GM23338 (cell line): ENCODE data around the gene AP2B1. TPM values are rescaled to one million over a fixed set of nuclear protein-coding genes. Genes with fewer than 3 reads are reported as not detected.

Source experiments
- ATAC-seq: fragments of 200-7000 bp; cut with Tn5 transposase; 3 replicates; pipeline ENCODE4 v1.9.1; 2020
- DNase-seq: peaks from one replicate; pipeline ENCODE4 v3.0.0-alpha.2; 2015; ENCODE audit warnings: low spot score
- H2AFZ ChIP-seq: fragments of 200-600 bp; sonication (generic); 2 replicates; pipeline ENCODE4 v1.8.0; 2016; ENCODE audit warnings: antibody characterized with exemption, mild to moderate bottlenecking, moderate library complexity
- H3F3A ChIP-seq: fragments of 200-600 bp; sonication (generic); replicated peaks from 2 replicates; pipeline ENCODE4 v1.8.0; 2017; ENCODE audit warnings: antibody characterized with exemption, mixed run types, low read depth
- H3K27ac ChIP-seq: fragments of 200-600 bp; sonication (generic); 2 replicates; pipeline ENCODE4 v1.6.1; 2016; ENCODE audit warnings: low read depth
- H3K27me3 ChIP-seq: fragments of 200-600 bp; sonication (generic); 2 replicates; pipeline ENCODE4 v1.8.0; 2016; ENCODE audit warnings: mild to moderate bottlenecking, mixed run types, moderate library complexity; ENCODE audit not compliant: insufficient read depth
- H3K36me3 ChIP-seq: fragments of 200-600 bp; sonication (generic); 2 replicates; pipeline ENCODE4 v1.8.0; 2016; ENCODE audit warnings: mild to moderate bottlenecking; ENCODE audit not compliant: insufficient read depth
- H3K4me1 ChIP-seq: fragments of 200-600 bp; sonication (generic); 2 replicates; pipeline ENCODE4 v1.8.0; 2016; ENCODE audit warnings: mild to moderate bottlenecking, moderate library complexity; ENCODE audit not compliant: insufficient read depth
- H3K4me2 ChIP-seq: fragments of 200-600 bp; sonication (generic); 2 replicates; pipeline ENCODE4 v1.7.1; 2017; ENCODE audit warnings: mixed run types
- H3K4me3 ChIP-seq: fragments of 200-600 bp; sonication (generic); 2 replicates; pipeline ENCODE4 v1.6.1; 2016; ENCODE audit warnings: mixed run types
- H3K79me2 ChIP-seq: fragments of 200-600 bp; sonication (generic); replicated peaks from 2 replicates; pipeline ENCODE4 v1.8.0; 2017; ENCODE audit warnings: mild to moderate bottlenecking; ENCODE audit not compliant: insufficient read depth
- H3K9me2 ChIP-seq: fragments of 200-600 bp; sonication (generic); 2 replicates; pipeline ENCODE4 v1.8.0; 2017; ENCODE audit not compliant: insufficient read depth
- H4K20me1 ChIP-seq: fragments of 200-600 bp; sonication (generic); replicated peaks from 2 replicates; pipeline ENCODE4 v1.8.0; 2017; ENCODE audit warnings: mild to moderate bottlenecking; ENCODE audit not compliant: insufficient read depth
- H3K27ac Mint-ChIP-seq: 2 replicates; pipeline ENCODE4 v1.8.0; 2020; ENCODE audit warnings: inconsistent platforms, mild to moderate bottlenecking, moderate library complexity, mixed read lengths
- H3K27me3 Mint-ChIP-seq: 3 replicates; pipeline ENCODE4 v1.8.0; 2022; ENCODE audit warnings: low read depth, mild to moderate bottlenecking, moderate library complexity, mixed read lengths, inconsistent platforms; ENCODE audit not compliant: insufficient read depth, poor library complexity
- H3K36me3 Mint-ChIP-seq: 3 replicates; pipeline ENCODE4 v1.8.0; 2021; ENCODE audit warnings: low read depth, mild to moderate bottlenecking, inconsistent platforms, moderate library complexity, mixed read lengths
- H3K4me1 Mint-ChIP-seq: 3 replicates; pipeline ENCODE4 v1.8.0; 2020; ENCODE audit warnings: mild to moderate bottlenecking, inconsistent platforms, mixed read lengths
- H3K4me3 Mint-ChIP-seq: 3 replicates; pipeline ENCODE4 v1.8.0; 2021; ENCODE audit warnings: moderate library complexity, mild to moderate bottlenecking, inconsistent platforms, mixed read lengths
- H3K9me3 Mint-ChIP-seq: 3 replicates; pipeline ENCODE4 v1.8.0; 2020; ENCODE audit warnings: moderate library complexity, mild to moderate bottlenecking, inconsistent platforms, mixed read lengths
- CREB1 ChIP-seq: fragments of 250-450 bp; sonication (Bioruptor Pico); IDR thresholded peaks from 2 replicates; pipeline ENCODE4 v1.5.0; 2020; ENCODE audit warnings: low read depth, mild to moderate bottlenecking, moderate library complexity
- EZH2phosphoT487 ChIP-seq: fragments of 200-600 bp; sonication (generic); IDR thresholded peaks from one replicate; pipeline ENCODE4 v1.8.1; 2018; ENCODE audit warnings: antibody characterized with exemption; ENCODE audit not compliant: unreplicated experiment
- JUNB ChIP-seq: IDR thresholded peaks from one replicate; pipeline ENCODE4 v1.6.1; 2016; ENCODE audit warnings: antibody characterized with exemption; ENCODE audit not compliant: unreplicated experiment
- NANOG ChIP-seq: IDR thresholded peaks from 2 replicates; pipeline ENCODE4 v1.6.1; 2016; ENCODE audit warnings: antibody characterized with exemption, borderline replicate concordance
- POLR2AphosphoS5 ChIP-seq: IDR thresholded peaks from 2 replicates; pipeline ENCODE4 v1.6.1; 2016; ENCODE audit warnings: antibody characterized with exemption, low read depth
- ZNF114 ChIP-seq: fragments of 250-450 bp; sonication (Bioruptor Pico); IDR thresholded peaks from 2 replicates; pipeline ENCODE4 v1.5.0; 2020; ENCODE audit warnings: mild to moderate bottlenecking, moderate library complexity
- ZNF331 ChIP-seq: fragments of 250-450 bp; sonication (Bioruptor Pico); IDR thresholded peaks from 2 replicates; pipeline ENCODE4 v1.5.0; 2020; ENCODE audit warnings: low read depth, mild to moderate bottlenecking, moderate library complexity
- polyA plus RNA-seq: library from polyadenylated mRNA; unstranded; fragments of >200 nt; fragmentation: Nextera tagmentation; extraction: Ambion mirVana; gene quantifications from 2 replicates; pipeline ENCODE4 v1.2.1, GENCODE V29; 2016
- total RNA-seq: library from RNA; depleted of rRNA; stranded (reverse); fragments of >200 nt; shearing (Covaris generic); gene quantifications from 2 replicates; pipeline ENCODE4 v1.2.3, GENCODE V29; 2014
- TF ChIP-seq, protein P1 (sequence below): IDR thresholded peaks from one replicate; pipeline ENCODE4 v1.6.1; 2018; ENCODE audit warnings: antibody characterized with exemption; ENCODE audit not compliant: unreplicated experiment
- TF ChIP-seq, protein P2 (sequence below), 2 experiments: fragments of 200-600 bp in 1 of 2; sonication (generic) in 1 of 2; conservative IDR thresholded peaks; 2 replicates each; pipeline versions ENCODE4 v1.5.1 to v1.6.1; 2016 to 2017; ENCODE audit warnings: antibody characterized with exemption in 2 of 2, low read depth in 2 of 2, mild to moderate bottlenecking in 2 of 2, moderate library complexity in 1 of 2
- TF ChIP-seq, protein P3 (sequence below): fragments of 250-450 bp; sonication (Bioruptor Pico); IDR thresholded peaks from 2 replicates; pipeline ENCODE4 v1.5.0; 2020; ENCODE audit warnings: mild to moderate bottlenecking, moderate library complexity
- TF ChIP-seq, protein P4 (sequence below): IDR thresholded peaks from 2 replicates; pipeline ENCODE4 v1.6.1; 2016; ENCODE audit warnings: antibody characterized with exemption

The AP2B1 gene
- total and polyA plus RNA-seq, 2 experiments from 2014 or later: 89.7 to 144 TPM

DNA sequence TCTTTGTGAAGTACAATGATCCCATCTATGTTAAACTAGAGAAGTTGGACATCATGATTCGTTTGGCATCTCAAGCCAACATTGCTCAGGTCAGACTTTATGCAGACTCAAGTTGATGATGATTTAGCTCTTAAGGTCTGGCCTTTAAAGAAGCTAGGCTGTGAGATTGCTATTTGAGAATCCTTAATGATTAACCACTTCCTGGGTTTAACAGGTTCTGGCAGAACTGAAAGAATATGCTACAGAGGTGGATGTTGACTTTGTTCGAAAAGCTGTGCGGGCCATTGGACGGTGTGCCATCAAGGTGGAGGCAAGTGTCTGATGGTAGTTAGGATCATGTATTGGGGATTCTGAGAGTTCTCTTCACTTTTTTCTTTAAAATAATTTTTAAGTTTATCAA lies 40.3 kb downstream of the AP2B1 start (continued):
- TF ChIP-seq, protein P1, sequence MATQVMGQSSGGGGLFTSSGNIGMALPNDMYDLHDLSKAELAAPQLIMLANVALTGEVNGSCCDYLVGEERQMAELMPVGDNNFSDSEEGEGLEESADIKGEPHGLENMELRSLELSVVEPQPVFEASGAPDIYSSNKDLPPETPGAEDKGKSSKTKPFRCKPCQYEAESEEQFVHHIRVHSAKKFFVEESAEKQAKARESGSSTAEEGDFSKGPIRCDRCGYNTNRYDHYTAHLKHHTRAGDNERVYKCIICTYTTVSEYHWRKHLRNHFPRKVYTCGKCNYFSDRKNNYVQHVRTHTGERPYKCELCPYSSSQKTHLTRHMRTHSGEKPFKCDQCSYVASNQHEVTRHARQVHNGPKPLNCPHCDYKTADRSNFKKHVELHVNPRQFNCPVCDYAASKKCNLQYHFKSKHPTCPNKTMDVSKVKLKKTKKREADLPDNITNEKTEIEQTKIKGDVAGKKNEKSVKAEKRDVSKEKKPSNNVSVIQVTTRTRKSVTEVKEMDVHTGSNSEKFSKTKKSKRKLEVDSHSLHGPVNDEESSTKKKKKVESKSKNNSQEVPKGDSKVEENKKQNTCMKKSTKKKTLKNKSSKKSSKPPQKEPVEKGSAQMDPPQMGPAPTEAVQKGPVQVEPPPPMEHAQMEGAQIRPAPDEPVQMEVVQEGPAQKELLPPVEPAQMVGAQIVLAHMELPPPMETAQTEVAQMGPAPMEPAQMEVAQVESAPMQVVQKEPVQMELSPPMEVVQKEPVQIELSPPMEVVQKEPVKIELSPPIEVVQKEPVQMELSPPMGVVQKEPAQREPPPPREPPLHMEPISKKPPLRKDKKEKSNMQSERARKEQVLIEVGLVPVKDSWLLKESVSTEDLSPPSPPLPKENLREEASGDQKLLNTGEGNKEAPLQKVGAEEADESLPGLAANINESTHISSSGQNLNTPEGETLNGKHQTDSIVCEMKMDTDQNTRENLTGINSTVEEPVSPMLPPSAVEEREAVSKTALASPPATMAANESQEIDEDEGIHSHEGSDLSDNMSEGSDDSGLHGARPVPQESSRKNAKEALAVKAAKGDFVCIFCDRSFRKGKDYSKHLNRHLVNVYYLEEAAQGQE: no peak

DNA sequence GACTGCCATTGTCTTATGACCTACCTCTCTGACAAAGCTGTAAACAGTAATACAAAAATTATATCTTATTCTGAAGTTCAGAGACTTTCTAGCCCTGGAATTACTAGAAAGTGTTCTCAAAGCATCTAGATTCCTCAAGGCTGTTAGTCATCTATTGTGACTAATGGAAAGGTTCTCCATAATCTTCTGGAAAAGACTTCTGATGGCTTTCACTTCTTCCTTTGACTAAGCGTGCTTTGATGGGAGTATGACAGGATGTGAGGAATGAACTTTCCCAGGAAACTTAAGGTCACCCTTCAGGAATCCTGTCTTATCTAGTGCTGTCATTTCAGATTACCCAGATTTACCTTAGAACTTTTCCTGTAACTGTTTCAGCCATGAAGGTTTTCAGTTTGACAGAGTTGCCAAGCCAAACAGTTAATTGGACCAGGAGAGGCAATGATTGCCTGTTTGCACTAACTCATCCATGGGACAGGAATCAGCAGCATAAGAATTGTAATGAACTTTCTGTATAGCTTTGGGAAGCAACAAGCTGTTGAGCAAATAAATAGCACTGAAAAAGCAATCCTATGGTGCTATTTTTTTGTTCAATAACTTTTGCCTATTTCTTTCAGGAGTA lies 43.5 kb downstream of the AP2B1 start:
- Histone ChIP-seq H3K36me3 (peaks cover 29% of the 10 kb centered on the region), H3K9me2 (no peaks in the 10 kb centered on the region), H3K27me3 (no peaks in the 10 kb centered on the region), H3F3A (no peaks in the 10 kb centered on the region; the same call in 1 of the 2 replicates), H3K4me1 (no peaks in the 10 kb centered on the region), H4K20me1 (peaks cover 4% of the 10 kb centered on the region; the same call in 1 of the 2 replicates), H3K4me2 (no peak overlapping the region), H3K27ac (no peak overlapping the region), H3K79me2 (no peaks in the 10 kb centered on the region; the same call in 1 of the 2 replicates), H2AFZ (no peak overlapping the region), H3K4me3 (no peak overlapping the region)
- H3K27me3 Mint-ChIP-seq: no peaks in the 10 kb centered on the region
- no peak for DNase-seq
- peaks cover 36% of the 10 kb centered on the region for H3K36me3 Mint-ChIP-seq
- H3K9me3 Mint-ChIP-seq: no peaks in the 10 kb centered on the region
- no peak for ATAC-seq
- no peak overlapping the region for H3K4me3 Mint-ChIP-seq
- H3K4me1 Mint-ChIP-seq: no peaks in the 10 kb centered on the region
- no peak overlapping the region for H3K27ac Mint-ChIP-seq
- TF ChIP-seq, protein P2, sequence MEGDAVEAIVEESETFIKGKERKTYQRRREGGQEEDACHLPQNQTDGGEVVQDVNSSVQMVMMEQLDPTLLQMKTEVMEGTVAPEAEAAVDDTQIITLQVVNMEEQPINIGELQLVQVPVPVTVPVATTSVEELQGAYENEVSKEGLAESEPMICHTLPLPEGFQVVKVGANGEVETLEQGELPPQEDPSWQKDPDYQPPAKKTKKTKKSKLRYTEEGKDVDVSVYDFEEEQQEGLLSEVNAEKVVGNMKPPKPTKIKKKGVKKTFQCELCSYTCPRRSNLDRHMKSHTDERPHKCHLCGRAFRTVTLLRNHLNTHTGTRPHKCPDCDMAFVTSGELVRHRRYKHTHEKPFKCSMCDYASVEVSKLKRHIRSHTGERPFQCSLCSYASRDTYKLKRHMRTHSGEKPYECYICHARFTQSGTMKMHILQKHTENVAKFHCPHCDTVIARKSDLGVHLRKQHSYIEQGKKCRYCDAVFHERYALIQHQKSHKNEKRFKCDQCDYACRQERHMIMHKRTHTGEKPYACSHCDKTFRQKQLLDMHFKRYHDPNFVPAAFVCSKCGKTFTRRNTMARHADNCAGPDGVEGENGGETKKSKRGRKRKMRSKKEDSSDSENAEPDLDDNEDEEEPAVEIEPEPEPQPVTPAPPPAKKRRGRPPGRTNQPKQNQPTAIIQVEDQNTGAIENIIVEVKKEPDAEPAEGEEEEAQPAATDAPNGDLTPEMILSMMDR (conservative IDR thresholded peaks at IDR 0.05; ENCODE audit: low read depth in 2 of 2): no peak
- TF ChIP-seq, protein P3, sequence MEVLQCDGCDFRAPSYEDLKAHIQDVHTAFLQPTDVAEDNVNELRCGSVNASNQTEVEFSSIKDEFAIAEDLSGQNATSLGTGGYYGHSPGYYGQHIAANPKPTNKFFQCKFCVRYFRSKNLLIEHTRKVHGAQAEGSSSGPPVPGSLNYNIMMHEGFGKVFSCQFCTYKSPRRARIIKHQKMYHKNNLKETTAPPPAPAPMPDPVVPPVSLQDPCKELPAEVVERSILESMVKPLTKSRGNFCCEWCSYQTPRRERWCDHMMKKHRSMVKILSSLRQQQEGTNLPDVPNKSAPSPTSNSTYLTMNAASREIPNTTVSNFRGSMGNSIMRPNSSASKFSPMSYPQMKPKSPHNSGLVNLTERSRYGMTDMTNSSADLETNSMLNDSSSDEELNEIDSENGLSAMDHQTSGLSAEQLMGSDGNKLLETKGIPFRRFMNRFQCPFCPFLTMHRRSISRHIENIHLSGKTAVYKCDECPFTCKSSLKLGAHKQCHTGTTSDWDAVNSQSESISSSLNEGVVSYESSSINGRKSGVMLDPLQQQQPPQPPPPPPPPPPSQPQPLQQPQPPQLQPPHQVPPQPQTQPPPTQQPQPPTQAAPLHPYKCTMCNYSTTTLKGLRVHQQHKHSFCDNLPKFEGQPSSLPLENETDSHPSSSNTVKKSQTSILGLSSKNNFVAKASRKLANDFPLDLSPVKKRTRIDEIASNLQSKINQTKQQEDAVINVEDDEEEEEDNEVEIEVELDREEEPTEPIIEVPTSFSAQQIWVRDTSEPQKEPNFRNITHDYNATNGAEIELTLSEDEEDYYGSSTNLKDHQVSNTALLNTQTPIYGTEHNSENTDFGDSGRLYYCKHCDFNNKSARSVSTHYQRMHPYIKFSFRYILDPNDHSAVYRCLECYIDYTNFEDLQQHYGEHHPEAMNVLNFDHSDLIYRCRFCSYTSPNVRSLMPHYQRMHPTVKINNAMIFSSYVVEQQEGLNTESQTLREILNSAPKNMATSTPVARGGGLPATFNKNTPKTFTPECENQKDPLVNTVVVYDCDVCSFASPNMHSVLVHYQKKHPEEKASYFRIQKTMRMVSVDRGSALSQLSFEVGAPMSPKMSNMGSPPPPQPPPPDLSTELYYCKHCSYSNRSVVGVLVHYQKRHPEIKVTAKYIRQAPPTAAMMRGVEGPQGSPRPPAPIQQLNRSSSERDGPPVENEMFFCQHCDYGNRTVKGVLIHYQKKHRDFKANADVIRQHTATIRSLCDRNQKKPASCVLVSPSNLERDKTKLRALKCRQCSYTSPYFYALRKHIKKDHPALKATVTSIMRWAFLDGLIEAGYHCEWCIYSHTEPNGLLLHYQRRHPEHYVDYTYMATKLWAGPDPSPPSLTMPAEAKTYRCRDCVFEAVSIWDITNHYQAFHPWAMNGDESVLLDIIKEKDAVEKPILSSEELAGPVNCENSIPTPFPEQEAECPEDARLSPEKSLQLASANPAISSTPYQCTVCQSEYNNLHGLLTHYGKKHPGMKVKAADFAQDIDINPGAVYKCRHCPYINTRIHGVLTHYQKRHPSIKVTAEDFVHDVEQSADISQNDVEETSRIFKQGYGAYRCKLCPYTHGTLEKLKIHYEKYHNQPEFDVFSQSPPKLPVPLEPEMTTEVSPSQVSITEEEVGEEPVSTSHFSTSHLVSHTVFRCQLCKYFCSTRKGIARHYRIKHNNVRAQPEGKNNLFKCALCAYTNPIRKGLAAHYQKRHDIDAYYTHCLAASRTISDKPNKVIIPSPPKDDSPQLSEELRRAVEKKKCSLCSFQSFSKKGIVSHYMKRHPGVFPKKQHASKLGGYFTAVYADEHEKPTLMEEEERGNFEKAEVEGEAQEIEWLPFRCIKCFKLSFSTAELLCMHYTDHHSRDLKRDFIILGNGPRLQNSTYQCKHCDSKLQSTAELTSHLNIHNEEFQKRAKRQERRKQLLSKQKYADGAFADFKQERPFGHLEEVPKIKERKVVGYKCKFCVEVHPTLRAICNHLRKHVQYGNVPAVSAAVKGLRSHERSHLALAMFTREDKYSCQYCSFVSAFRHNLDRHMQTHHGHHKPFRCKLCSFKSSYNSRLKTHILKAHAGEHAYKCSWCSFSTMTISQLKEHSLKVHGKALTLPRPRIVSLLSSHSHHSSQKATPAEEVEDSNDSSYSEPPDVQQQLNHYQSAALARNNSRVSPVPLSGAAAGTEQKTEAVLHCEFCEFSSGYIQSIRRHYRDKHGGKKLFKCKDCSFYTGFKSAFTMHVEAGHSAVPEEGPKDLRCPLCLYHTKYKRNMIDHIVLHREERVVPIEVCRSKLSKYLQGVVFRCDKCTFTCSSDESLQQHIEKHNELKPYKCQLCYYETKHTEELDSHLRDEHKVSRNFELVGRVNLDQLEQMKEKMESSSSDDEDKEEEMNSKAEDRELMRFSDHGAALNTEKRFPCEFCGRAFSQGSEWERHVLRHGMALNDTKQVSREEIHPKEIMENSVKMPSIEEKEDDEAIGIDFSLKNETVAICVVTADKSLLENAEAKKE (CRISPR knock-in tag): no peak
- no peak for TF ChIP-seq EZH2phosphoT487
- no peak for TF ChIP-seq CREB1 (CRISPR knock-in tag)
- no peak for TF ChIP-seq JUNB
- no peak for TF ChIP-seq ZNF114 (CRISPR knock-in tag)
- TF ChIP-seq NANOG: no peak
- TF ChIP-seq, protein P4, sequence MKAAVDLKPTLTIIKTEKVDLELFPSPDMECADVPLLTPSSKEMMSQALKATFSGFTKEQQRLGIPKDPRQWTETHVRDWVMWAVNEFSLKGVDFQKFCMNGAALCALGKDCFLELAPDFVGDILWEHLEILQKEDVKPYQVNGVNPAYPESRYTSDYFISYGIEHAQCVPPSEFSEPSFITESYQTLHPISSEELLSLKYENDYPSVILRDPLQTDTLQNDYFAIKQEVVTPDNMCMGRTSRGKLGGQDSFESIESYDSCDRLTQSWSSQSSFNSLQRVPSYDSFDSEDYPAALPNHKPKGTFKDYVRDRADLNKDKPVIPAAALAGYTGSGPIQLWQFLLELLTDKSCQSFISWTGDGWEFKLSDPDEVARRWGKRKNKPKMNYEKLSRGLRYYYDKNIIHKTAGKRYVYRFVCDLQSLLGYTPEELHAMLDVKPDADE: no peak
- TF ChIP-seq ZNF331 (CRISPR knock-in tag): no peak
- TF ChIP-seq POLR2AphosphoS5: no peak
